Activated naive CD8-positive, alpha-beta T cell treated with anti-CD3 and anti-CD28 coated beads, Interleukin-2, amount 10 ng/mL, durations not matched to agents 7 days and 5 days (primary cell): ENCODE measurements around the gene IGF1. TPM values are rescaled to one million over a fixed set of nuclear protein-coding genes. Genes with fewer than 3 reads are reported as not detected.

Experiments
- ATAC-seq: fragments of 150-1000 bp; cut with Tn5 transposase; one replicate; pipeline ENCODE4 v1.10.0; 2021; ENCODE audit warnings: low read depth, moderate library complexity
- POLR2A ChIA-PET: fragments of 350-600 bp; sonication (Branson Sonifier 250); formaldehyde crosslinking; loops from one replicate; lab custom pipeline; 2021; ENCODE audit warnings: antibody characterized with exemption; lab: Charles Lee
- DNase-seq: peaks from one replicate; pipeline ENCODE4 v3.0.0; 2021
- H3K27ac Mint-ChIP-seq: one replicate; pipeline ENCODE4 v1.8.0; 2022; ENCODE audit warnings: mild to moderate bottlenecking, mixed read lengths
- H3K27me3 Mint-ChIP-seq: one replicate; pipeline ENCODE4 v1.8.0; 2022; ENCODE audit warnings: mild to moderate bottlenecking, moderate library complexity, mixed read lengths
- H3K36me3 Mint-ChIP-seq: one replicate; pipeline ENCODE4 v1.8.0; 2021; ENCODE audit warnings: mild to moderate bottlenecking, mixed read lengths
- H3K4me1 Mint-ChIP-seq: one replicate; pipeline ENCODE4 v1.8.0; 2021; ENCODE audit warnings: mixed read lengths
- H3K4me3 Mint-ChIP-seq: one replicate; pipeline ENCODE4 v1.8.0; 2022; ENCODE audit warnings: mild to moderate bottlenecking, moderate library complexity, mixed read lengths
- H3K9me3 Mint-ChIP-seq: one replicate; pipeline ENCODE4 v1.8.0; 2021; ENCODE audit warnings: mixed read lengths
- total RNA-seq, 2 experiments: library from RNA; stranded (reverse); gene quantifications; one replicate each; pipeline ENCODE4 v1.2.3, GENCODE V29; 2021

IGF1 gene
- total RNA-seq, 2 experiments from 2014 or later: 1.3 to 1.6 TPM

- H3K4me1 Mint-ChIP-seq: no peaks in the 10 kb centered on the region
- H3K27me3 Mint-ChIP-seq: peaks cover 19% of the 10 kb centered on the region
- no peaks in the 10 kb centered on the region for H3K36me3 Mint-ChIP-seq
- DNase-seq (no peak), ATAC-seq (no peak)
- POLR2A ChIA-PET: no interaction called here
- H3K4me3 Mint-ChIP-seq: no peak overlapping the region
- H3K9me3 Mint-ChIP-seq: peaks cover 4% of the 10 kb centered on the region
- no peak overlapping the region for H3K27ac Mint-ChIP-seq
Measured at GRCh38 chr12:102441077-102441596, 39.2 kb downstream of the IGF1 start.

GRCh38 chr12:102439426-102440405, 40.6 kb downstream of the IGF1 start:
- H3K9me3 Mint-ChIP-seq: no peaks in the 10 kb centered on the region
- H3K27ac Mint-ChIP-seq: no peak overlapping the region
- DNase-seq: no peak
- H3K36me3 Mint-ChIP-seq: no peaks in the 10 kb centered on the region
- POLR2A ChIA-PET: no interaction called here
- no peak overlapping the region for H3K4me3 Mint-ChIP-seq
- H3K27me3 Mint-ChIP-seq: peaks cover 11% of the 10 kb centered on the region
- no peaks in the 10 kb centered on the region for H3K4me1 Mint-ChIP-seq
- no peak for ATAC-seq

- POLR2A ChIA-PET: no interaction called here
- Mint-ChIP-seq H3K36me3 (no peaks in the 10 kb centered on the region), H3K4me1 (no peaks in the 10 kb centered on the region), H3K27ac (no peak overlapping the region), H3K4me3 (no peak overlapping the region), H3K27me3 (peaks cover 11% of the 10 kb centered on the region), H3K9me3 (no peaks in the 10 kb centered on the region)
- DNase-seq (no peak), ATAC-seq (no peak)
Measured at GRCh38 chr12:102438827-102439210, 41.5 kb downstream of the IGF1 start.

GRCh38 chr12:102438047-102438826, 42.1 kb downstream of the IGF1 start:
- no peak for ATAC-seq
- Mint-ChIP-seq H3K27ac (no peak overlapping the region), H3K36me3 (no peaks in the 10 kb centered on the region), H3K4me1 (no peaks in the 10 kb centered on the region), H3K4me3 (no peak overlapping the region), H3K27me3 (peaks cover 11% of the 10 kb centered on the region), H3K9me3 (no peaks in the 10 kb centered on the region)
- POLR2A ChIA-PET: no interaction called here
- no peak for DNase-seq

- no peak overlapping the region for H3K4me3 Mint-ChIP-seq
- no peak for ATAC-seq
- POLR2A ChIA-PET: no interaction called here
Measured at GRCh38 chr12:102437511-102437910, 42.9 kb downstream of the IGF1 start.

GRCh38 chr12:102436867-102437266, 43.5 kb downstream of the IGF1 start:
- Mint-ChIP-seq H3K36me3 (no peaks in the 10 kb centered on the region), H3K4me3 (no peak overlapping the region), H3K4me1 (no peaks in the 10 kb centered on the region), H3K9me3 (no peaks in the 10 kb centered on the region), H3K27me3 (peaks cover 11% of the 10 kb centered on the region), H3K27ac (no peak overlapping the region)
- DNase-seq: no peak
- POLR2A ChIA-PET: no interaction called here
- ATAC-seq: no peak

More at GRCh38 chr12:102437511-102437910, 42.9 kb downstream of the IGF1 start:
- Mint-ChIP-seq H3K36me3 (no peaks in the 10 kb centered on the region), H3K4me1 (no peaks in the 10 kb centered on the region), H3K27ac (no peak overlapping the region), H3K9me3 (no peaks in the 10 kb centered on the region), H3K27me3 (peaks cover 11% of the 10 kb centered on the region)
- DNase-seq: no peak

GRCh38 chr12:102435827-102436436, 44.4 kb downstream of the IGF1 start:
- Mint-ChIP-seq H3K4me1 (no peaks in the 10 kb centered on the region), H3K36me3 (no peaks in the 10 kb centered on the region), H3K27me3 (peaks cover 14% of the 10 kb centered on the region), H3K27ac (no peak overlapping the region), H3K4me3 (no peak overlapping the region), H3K9me3 (no peaks in the 10 kb centered on the region)
- POLR2A ChIA-PET: no interaction called here
- ATAC-seq (no peak), DNase-seq (no peak)

- no peaks in the 10 kb centered on the region for H3K36me3 Mint-ChIP-seq
- ATAC-seq: no peak
- POLR2A ChIA-PET: no interaction called here
- H3K4me1 Mint-ChIP-seq: no peaks in the 10 kb centered on the region
- H3K4me3 Mint-ChIP-seq: no peak overlapping the region
- H3K27me3 Mint-ChIP-seq: peaks cover 8% of the 10 kb centered on the region
- no peaks in the 10 kb centered on the region for H3K9me3 Mint-ChIP-seq
- H3K27ac Mint-ChIP-seq: no peak overlapping the region
- DNase-seq: no peak
Measured at GRCh38 chr12:102433304-102433703, 47.1 kb downstream of the IGF1 start.

GRCh38 chr12:102430661-102431060, 49.7 kb downstream of the IGF1 start:
- no peak overlapping the region for H3K27ac Mint-ChIP-seq
- H3K4me1 Mint-ChIP-seq: no peaks in the 10 kb centered on the region
- no peak overlapping the region for H3K4me3 Mint-ChIP-seq
- H3K9me3 Mint-ChIP-seq: no peaks in the 10 kb centered on the region
- H3K27me3 Mint-ChIP-seq: peaks cover 8% of the 10 kb centered on the region
- POLR2A ChIA-PET: no interaction called here
- ATAC-seq (no peak), DNase-seq (no peak)
- H3K36me3 Mint-ChIP-seq: no peaks in the 10 kb centered on the region

- no peak for ATAC-seq
- POLR2A ChIA-PET: no interaction called here
Measured at GRCh38 chr12:102429211-102430154, 50.9 kb downstream of the IGF1 start.

GRCh38 chr12:102427543-102427941, 52.8 kb downstream of the IGF1 start:
- H3K27me3 Mint-ChIP-seq: peaks cover 15% of the 10 kb centered on the region
- POLR2A ChIA-PET: no interaction called here
- no peak overlapping the region for H3K4me3 Mint-ChIP-seq
- H3K27ac Mint-ChIP-seq: no peak overlapping the region
- no peak for ATAC-seq
- peaks cover 3% of the 10 kb centered on the region for H3K9me3 Mint-ChIP-seq
- no peaks in the 10 kb centered on the region for H3K36me3 Mint-ChIP-seq
- no peaks in the 10 kb centered on the region for H3K4me1 Mint-ChIP-seq
- no peak for DNase-seq

More at GRCh38 chr12:102429211-102430154, 50.9 kb downstream of the IGF1 start:
- no peaks in the 10 kb centered on the region for H3K9me3 Mint-ChIP-seq
- no peak overlapping the region for H3K4me3 Mint-ChIP-seq
- no peak overlapping the region for H3K27ac Mint-ChIP-seq
- DNase-seq: no peak
- no peaks in the 10 kb centered on the region for H3K36me3 Mint-ChIP-seq
- H3K27me3 Mint-ChIP-seq: peaks cover 15% of the 10 kb centered on the region
- no peaks in the 10 kb centered on the region for H3K4me1 Mint-ChIP-seq
